ENCODE results near the gene TRIAP1. TPM values are rescaled to one million over a fixed set of nuclear protein-coding genes. Genes with fewer than 3 reads are reported as not detected.
A peak's percentile ranks its signal among the peaks of the same experiment; 100 is the strongest.
"Not testable (repeated sequence)": the region's sequence is repeated elsewhere in the genome, so short reads cannot be mapped to it uniquely, and the experiment has no call there.

The TRIAP1 gene
- total and polyA plus RNA-seq, 2 donors (not counting 3 experiments of a cell fraction or from before 2014, with no cell fraction given) = 26.1 to 46.0 TPM

DNA sequence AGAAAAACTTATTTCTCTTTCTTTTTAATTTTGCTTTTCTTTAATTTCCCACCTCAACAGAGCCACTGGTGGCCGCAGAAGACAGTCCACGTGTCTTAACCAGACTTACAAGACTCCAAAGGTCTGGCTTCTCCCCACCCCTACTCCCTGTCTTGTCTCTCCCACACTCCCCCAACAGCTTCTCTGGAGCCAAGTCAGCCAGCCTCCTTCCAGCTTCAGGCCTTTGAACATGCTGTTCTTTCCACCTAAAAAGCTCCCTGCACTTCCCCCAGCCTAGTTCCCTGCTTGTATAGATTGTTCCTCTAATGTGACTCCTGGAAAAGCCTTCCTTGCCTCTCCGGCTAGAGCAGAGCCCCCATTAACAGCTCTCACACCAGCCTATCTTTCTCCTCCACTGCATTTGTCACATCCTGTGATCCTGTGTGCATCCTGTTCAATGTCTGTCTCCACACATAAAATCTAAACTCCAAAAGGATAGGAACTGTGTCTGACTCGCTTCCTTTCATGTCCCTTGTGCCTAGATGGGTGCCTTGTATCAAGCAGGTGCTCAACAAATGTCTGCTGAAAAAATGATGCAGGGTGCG lies 42.0 kb upstream of the TRIAP1 start:
- no peak overlapping the region for H3K4me3 ChIP-seq (replicated peaks in 1 of 3; ENCODE audit: insufficient read depth in 1 of 3, low read depth in 1 of 3, low read length in 3 of 3)
- peak overlapping the region; percentile 70 for H3K27ac ChIP-seq (ENCODE audit: insufficient read depth, low read depth, low read length)
- H3K9me1 ChIP-seq (replicated peaks; ENCODE audit: control insufficient read depth, extremely low read depth, insufficient read depth, low read length) = no peaks in the 10 kb centered on the region
- dilution Hi-C loops (cut with MboI; ENCODE audit: extremely low pct_ligation_motif_present, low sequenced_read_pairs) = no loop called here
- no peak overlapping the region for H3K4me2 ChIP-seq (ENCODE audit: insufficient read depth, low read length)
- H3K4me1 ChIP-seq (ENCODE audit: control insufficient read depth, extremely low read depth, insufficient read depth, low read length) = peaks cover 7% of the 10 kb centered on the region
- ChIA-PET CTCF (interaction anchor here (1.2 to 1.5 kb wide), 2 partner anchors 16 to 41 kb away, joined by 3 read pairs; partner anchors contain the start of gene COQ5), POLR2A (no interaction called here)
- peak overlapping the region; percentile 19 for H3K9ac ChIP-seq (replicated peaks; ENCODE audit: extremely low read depth, insufficient read depth, low read length)
- no TSS peak for BruUV-seq (replicated peaks)
- peak; percentile 55 for DNase-seq (ENCODE audit: low read depth, low spot score)
- H2AFZ ChIP-seq (ENCODE audit: low read depth, low read length) = no peak overlapping the region
- no peaks in the 10 kb centered on the region for H3K27me3 ChIP-seq (ENCODE audit: control insufficient read depth in 2 of 2, insufficient read depth in 2 of 2, low read length in 2 of 2)
- intact Hi-C loops (cut with micrococcal nuclease) = no loop called here
- no peak for TF ChIP-seq POLR2A (IDR thresholded peaks at IDR 0.05; ENCODE audit: low read depth, low read length)
- peak; percentile 24 for TF ChIP-seq JUN (IDR thresholded peaks at IDR 0.05; ENCODE audit: borderline replicate concordance, insufficient read depth, insufficient read length, low read depth)
- TF ChIP-seq FOS (IDR thresholded peaks at IDR 0.05; ENCODE audit: borderline replicate concordance, insufficient read depth, low read length) = peak; percentile 39
- TF ChIP-seq POLR2AphosphoS5 (IDR thresholded peaks at IDR 0.05; ENCODE audit: insufficient read depth, low read depth, low read length) = no peak
- TF ChIP-seq CTCF (IDR thresholded peaks at IDR 0.05; ENCODE audit: extremely low read depth in 1 of 2, insufficient read depth in 1 of 2, low read depth in 1 of 2, low read length in 2 of 2) = no peak
- TF ChIP-seq GATA2 (IDR thresholded peaks at IDR 0.05; ENCODE audit: insufficient read depth, insufficient read length, low read depth, low read length) = peak; percentile 65
- H3K79me2 ChIP-seq (ENCODE audit: control insufficient read depth, insufficient read depth, low read length) = no peaks in the 10 kb centered on the region
- no peaks in the 10 kb centered on the region for H3K36me3 ChIP-seq (ENCODE audit: control insufficient read depth in 2 of 2, extremely low read depth in 1 of 2, insufficient read depth in 2 of 2, low read length in 2 of 2)
- no peaks in the 10 kb centered on the region for H3K9me3 ChIP-seq (replicated peaks; ENCODE audit: control insufficient read depth, insufficient read depth, low read length)
- no peaks in the 10 kb centered on the region for H4K20me1 ChIP-seq (replicated peaks; ENCODE audit: control insufficient read depth, extremely low read depth, insufficient read depth, low read length)
- FAIRE-seq = peak; percentile 84

- TSS peak; percentile 11 for BruUV-seq (replicated peaks)
- DNase-seq (ENCODE audit: low read depth, low spot score) = peak; percentile 42
- dilution Hi-C loops (cut with MboI; ENCODE audit: extremely low pct_ligation_motif_present, low sequenced_read_pairs); H3K4me1 ChIP-seq (ENCODE audit: control insufficient read depth, extremely low read depth, insufficient read depth, low read length); FAIRE-seq; H3K9me1 ChIP-seq (replicated peaks; ENCODE audit: control insufficient read depth, extremely low read depth, insufficient read depth, low read length); H3K27me3 ChIP-seq (ENCODE audit: control insufficient read depth in 2 of 2, insufficient read depth in 2 of 2, low read length in 2 of 2); H3K79me2 ChIP-seq (ENCODE audit: control insufficient read depth, insufficient read depth, low read length); H2AFZ ChIP-seq (ENCODE audit: low read depth, low read length); H3K4me2 ChIP-seq (ENCODE audit: insufficient read depth, low read length); H4K20me1 ChIP-seq (replicated peaks; ENCODE audit: control insufficient read depth, extremely low read depth, insufficient read depth, low read length); H3K9me3 ChIP-seq (replicated peaks; ENCODE audit: control insufficient read depth, insufficient read depth, low read length); H3K36me3 ChIP-seq (ENCODE audit: control insufficient read depth in 2 of 2, extremely low read depth in 1 of 2, insufficient read depth in 2 of 2, low read length in 2 of 2); H3K9ac ChIP-seq (replicated peaks; ENCODE audit: extremely low read depth, insufficient read depth, low read length); POLR2A ChIA-PET; H3K4me3 ChIP-seq (replicated peaks in 1 of 3; ENCODE audit: insufficient read depth in 1 of 3, low read depth in 1 of 3, low read length in 3 of 3); intact Hi-C loops (cut with micrococcal nuclease): not testable (repeated sequence)
- H3K27ac ChIP-seq (ENCODE audit: insufficient read depth, low read depth, low read length) = peak overlapping the region; percentile 70
- CTCF ChIA-PET = interaction anchor here (1.2 to 1.5 kb wide), 2 partner anchors 15 to 42 kb away, joined by 3 read pairs; partner anchors contain the start of gene COQ5
These were observed 41.4 kb upstream of the TRIAP1 start for GRCh38 chr12:120487552-120487951.
